ENCODE data around the gene MAP3K7CL. TPM values are rescaled to one million over a fixed set of nuclear protein-coding genes. Genes with fewer than 3 reads are reported as not detected.
A peak's percentile ranks its signal among the peaks of the same experiment; 100 is the strongest.

MAP3K7CL gene
- total RNA-seq, 2 donors from 2014 or later = 11.6 to 85.3 TPM

GRCh38 chr21:29114765-29115500 is 15.5 kb upstream of the MAP3K7CL start:
- peaks cover 3% of the 10 kb centered on the region for H3K36me3 Mint-ChIP-seq (ENCODE audit: low read depth)
- H3K27ac Mint-ChIP-seq = no peak overlapping the region
- DNase-seq (no peak), ATAC-seq (no peak)
- H3K4me3 Mint-ChIP-seq = no peak overlapping the region
- H3K27me3 Mint-ChIP-seq = no peaks in the 10 kb centered on the region
- no peaks in the 10 kb centered on the region for H3K4me1 Mint-ChIP-seq
- H3K9me3 ChIP-seq (ENCODE audit: control insufficient read depth, low read length, poor library complexity, severe bottlenecking) = no peaks in the 10 kb centered on the region

GRCh38 chr21:29115899-29116298 is 14.5 kb upstream of the MAP3K7CL start:
- Mint-ChIP-seq H3K27ac (no peak overlapping the region), H3K36me3 (ENCODE audit: low read depth) (no peaks in the 10 kb centered on the region), H3K27me3 (no peaks in the 10 kb centered on the region), H3K4me1 (peaks cover 2% of the 10 kb centered on the region), H3K4me3 (no peak overlapping the region)
- ATAC-seq = no peak
- H3K9me3 ChIP-seq (ENCODE audit: control insufficient read depth, low read length, poor library complexity, severe bottlenecking) = no peaks in the 10 kb centered on the region
- no peak for DNase-seq

DNA sequence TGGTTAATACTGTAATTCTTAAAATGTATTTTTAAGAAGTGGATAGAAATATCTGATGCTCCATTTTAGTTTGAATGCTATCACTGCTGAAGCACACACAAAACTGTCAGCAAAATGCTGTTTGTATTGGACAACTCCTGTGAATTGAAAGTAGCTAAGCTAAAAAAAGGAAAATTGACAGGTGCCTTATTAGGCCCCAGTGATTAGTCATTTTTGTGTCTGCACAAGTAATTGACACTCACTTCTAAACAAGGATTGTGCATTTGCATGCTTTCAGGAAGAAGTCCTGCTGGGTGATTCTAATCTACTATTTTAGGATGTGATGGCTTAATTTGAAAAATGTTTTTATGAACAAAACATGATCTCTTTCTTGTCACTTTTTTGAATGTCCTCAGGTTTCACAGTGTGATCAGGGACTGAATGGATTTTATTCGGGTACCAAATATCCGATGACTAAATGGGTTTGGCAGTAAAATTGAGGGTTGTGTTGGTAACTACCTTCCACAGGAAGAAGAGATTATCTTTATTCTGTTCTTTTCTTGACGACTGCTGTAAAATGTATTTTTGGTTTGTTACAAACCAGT is 13.0 kb upstream of the MAP3K7CL start:
- Mint-ChIP-seq H3K27ac (no peak overlapping the region), H3K4me1 (peaks cover 2% of the 10 kb centered on the region), H3K36me3 (ENCODE audit: low read depth) (no peaks in the 10 kb centered on the region), H3K4me3 (no peak overlapping the region), H3K27me3 (no peaks in the 10 kb centered on the region)
- no peaks in the 10 kb centered on the region for H3K9me3 ChIP-seq (ENCODE audit: control insufficient read depth, low read length, poor library complexity, severe bottlenecking)
- no peak for DNase-seq
- ATAC-seq = no peak

GRCh38 chr21:29121759-29122158 is 8.7 kb upstream of the MAP3K7CL start:
- no peaks in the 10 kb centered on the region for H3K9me3 ChIP-seq (ENCODE audit: control insufficient read depth, low read length, poor library complexity, severe bottlenecking)
- Mint-ChIP-seq H3K4me3 (no peak overlapping the region), H3K4me1 (peaks cover 7% of the 10 kb centered on the region), H3K36me3 (ENCODE audit: low read depth) (no peaks in the 10 kb centered on the region), H3K27ac (no peak overlapping the region), H3K27me3 (no peaks in the 10 kb centered on the region)
- no peak for ATAC-seq
- no peak for DNase-seq

DNA sequence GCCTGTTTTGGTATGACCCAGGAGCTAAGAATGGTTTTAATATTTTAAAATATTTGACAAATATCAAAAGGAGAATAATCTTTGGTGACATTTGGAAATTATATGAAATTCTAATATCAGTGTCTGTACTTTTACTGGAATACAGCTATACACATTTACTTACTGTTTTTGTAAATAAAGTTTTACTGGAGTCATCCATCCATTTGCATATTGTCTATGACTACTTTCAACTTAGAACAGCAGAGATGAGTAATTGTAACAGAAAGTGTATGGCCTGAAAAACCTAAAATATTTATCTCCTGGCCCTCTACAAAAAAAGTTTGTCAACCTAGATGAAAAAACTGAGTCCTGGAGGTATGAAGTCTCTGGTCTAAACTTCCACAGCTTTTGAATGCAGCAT is 5.8 kb upstream of the MAP3K7CL start:
- no peaks in the 10 kb centered on the region for H3K27me3 Mint-ChIP-seq
- H3K4me1 Mint-ChIP-seq = peaks cover 7% of the 10 kb centered on the region
- no peak for DNase-seq
- ATAC-seq = no peak
- no peaks in the 10 kb centered on the region for H3K9me3 ChIP-seq (ENCODE audit: control insufficient read depth, low read length, poor library complexity, severe bottlenecking)
- H3K27ac Mint-ChIP-seq = no peak overlapping the region
- H3K36me3 Mint-ChIP-seq (ENCODE audit: low read depth) = no peaks in the 10 kb centered on the region
- H3K4me3 Mint-ChIP-seq = no peak overlapping the region

DNA sequence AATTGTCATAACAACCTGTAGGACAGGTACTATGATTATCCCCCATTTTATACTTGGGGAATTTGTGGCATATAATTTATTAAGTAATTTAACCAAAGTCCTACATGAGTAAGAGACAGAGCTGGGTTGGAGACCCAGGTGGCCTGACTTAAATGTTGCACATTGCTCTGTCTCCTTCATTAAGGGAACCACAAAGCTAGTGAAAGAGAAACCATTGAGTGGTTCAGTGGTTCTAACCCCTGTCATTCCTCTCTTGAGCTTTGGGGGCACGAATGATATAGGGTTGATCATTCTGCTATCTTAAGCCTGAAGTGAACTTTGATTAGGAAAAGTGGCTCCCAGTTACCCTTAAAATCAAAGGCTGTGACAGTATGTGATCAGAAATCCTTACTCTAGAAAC is 5.3 kb upstream of the MAP3K7CL start:
- Mint-ChIP-seq H3K4me3 (no peak overlapping the region), H3K4me1 (peaks cover 7% of the 10 kb centered on the region), H3K27ac (no peak overlapping the region), H3K36me3 (ENCODE audit: low read depth) (peaks cover 2% of the 10 kb centered on the region), H3K27me3 (no peaks in the 10 kb centered on the region)
- no peaks in the 10 kb centered on the region for H3K9me3 ChIP-seq (ENCODE audit: control insufficient read depth, low read length, poor library complexity, severe bottlenecking)
- ATAC-seq (peak; percentile 39), DNase-seq (no peak)

DNA sequence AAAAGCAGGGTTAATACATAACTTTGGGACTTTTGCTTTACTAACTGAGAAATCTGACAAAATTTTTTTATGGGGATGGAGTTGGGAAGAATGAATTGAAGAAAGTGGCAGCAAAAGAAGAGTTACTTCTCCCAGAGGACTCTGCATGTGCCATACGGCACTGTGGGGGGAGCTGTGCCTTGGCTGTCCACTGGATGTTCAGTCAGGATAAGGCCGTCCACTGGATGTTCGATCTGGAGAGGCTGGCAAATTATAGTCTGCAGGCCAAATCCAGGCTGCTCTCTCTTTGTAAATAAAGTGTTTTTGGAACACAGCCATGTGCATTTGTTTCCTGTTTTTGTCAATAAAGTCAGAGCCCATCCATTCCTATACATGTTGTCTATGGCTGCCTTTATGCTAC is 4.5 kb upstream of the MAP3K7CL start:
- no peaks in the 10 kb centered on the region for H3K9me3 ChIP-seq (ENCODE audit: control insufficient read depth, low read length, poor library complexity, severe bottlenecking)
- no peak overlapping the region for H3K27ac Mint-ChIP-seq
- H3K4me1 Mint-ChIP-seq = peaks cover 5% of the 10 kb centered on the region
- ATAC-seq = no peak
- peaks cover 2% of the 10 kb centered on the region for H3K36me3 Mint-ChIP-seq (ENCODE audit: low read depth)
- H3K27me3 Mint-ChIP-seq = no peaks in the 10 kb centered on the region
- no peak for DNase-seq
- no peak overlapping the region for H3K4me3 Mint-ChIP-seq

DNA sequence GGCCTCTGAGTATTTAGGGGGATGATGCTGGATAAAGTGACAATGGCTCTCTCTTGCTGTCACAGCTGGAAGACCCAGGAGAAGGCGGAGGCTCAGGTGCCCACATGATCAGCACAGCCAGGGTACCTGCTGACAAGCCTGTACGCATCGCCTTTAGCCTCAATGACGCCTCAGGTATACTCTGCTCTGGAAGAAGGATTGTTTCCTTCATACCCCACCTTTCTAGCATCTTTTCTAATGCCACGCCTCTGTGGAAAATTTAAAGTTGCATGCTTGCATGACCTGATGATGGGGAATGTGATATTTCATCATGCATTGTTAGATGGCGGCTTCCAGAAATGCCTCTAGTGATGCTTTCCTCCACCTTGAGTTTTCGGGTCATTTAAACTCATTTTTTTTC is 2.8 kb downstream of the MAP3K7CL start:
- Mint-ChIP-seq H3K27me3 (no peaks in the 10 kb centered on the region), H3K4me1 (no peaks in the 10 kb centered on the region), H3K36me3 (ENCODE audit: low read depth) (peaks cover 2% of the 10 kb centered on the region), H3K27ac (no peak overlapping the region), H3K4me3 (no peak overlapping the region)
- ATAC-seq (no peak), DNase-seq (no peak)
- H3K9me3 ChIP-seq (ENCODE audit: control insufficient read depth, low read length, poor library complexity, severe bottlenecking) = no peaks in the 10 kb centered on the region

DNA sequence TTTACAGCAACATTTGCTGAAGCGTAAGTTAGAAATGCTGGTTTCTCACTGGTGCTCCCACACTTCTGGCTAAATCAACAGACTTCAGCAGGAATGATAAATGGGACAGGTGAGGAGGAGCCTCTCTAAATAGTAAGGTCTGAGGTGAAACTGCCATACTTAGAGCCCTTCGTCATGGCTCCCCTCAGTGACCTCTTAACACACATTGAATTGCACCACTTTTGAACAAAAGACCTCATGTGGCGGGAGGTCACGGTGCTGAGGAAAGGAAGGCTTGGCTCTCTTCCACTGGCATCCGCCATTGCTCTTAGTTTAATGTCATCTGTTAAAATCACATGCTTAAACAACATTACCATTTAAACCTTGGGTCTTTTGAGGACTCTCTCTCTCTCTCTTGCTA is 3.4 kb downstream of the MAP3K7CL start:
- H3K9me3 ChIP-seq (ENCODE audit: control insufficient read depth, low read length, poor library complexity, severe bottlenecking) = no peaks in the 10 kb centered on the region
- Mint-ChIP-seq H3K36me3 (ENCODE audit: low read depth) (peaks cover 2% of the 10 kb centered on the region), H3K4me1 (no peaks in the 10 kb centered on the region), H3K4me3 (no peak overlapping the region), H3K27me3 (no peaks in the 10 kb centered on the region), H3K27ac (no peak overlapping the region)
- no peak for ATAC-seq
- DNase-seq = no peak

GRCh38 chr21:29135481-29135880 is 5.0 kb downstream of the MAP3K7CL start:
- H3K36me3 Mint-ChIP-seq (ENCODE audit: low read depth) = no peaks in the 10 kb centered on the region
- ATAC-seq (no peak), DNase-seq (no peak)
- no peaks in the 10 kb centered on the region for H3K9me3 ChIP-seq (ENCODE audit: control insufficient read depth, low read length, poor library complexity, severe bottlenecking)
- H3K27me3 Mint-ChIP-seq = no peaks in the 10 kb centered on the region
- H3K4me3 Mint-ChIP-seq = no peak overlapping the region
- H3K27ac Mint-ChIP-seq = no peak overlapping the region
- no peaks in the 10 kb centered on the region for H3K4me1 Mint-ChIP-seq

- Mint-ChIP-seq H3K27ac (no peak overlapping the region), H3K27me3 (no peaks in the 10 kb centered on the region), H3K4me3 (no peak overlapping the region), H3K4me1 (no peaks in the 10 kb centered on the region), H3K36me3 (ENCODE audit: low read depth) (no peaks in the 10 kb centered on the region)
- no peaks in the 10 kb centered on the region for H3K9me3 ChIP-seq (ENCODE audit: control insufficient read depth, low read length, poor library complexity, severe bottlenecking)
- DNase-seq = no peak
- no peak for ATAC-seq
Measured at GRCh38 chr21:29136033-29136432, 5.6 kb downstream of the MAP3K7CL start.

- DNase-seq = no peak
- Mint-ChIP-seq H3K36me3 (ENCODE audit: low read depth) (peaks cover 3% of the 10 kb centered on the region), H3K27me3 (no peaks in the 10 kb centered on the region), H3K4me3 (no peak overlapping the region), H3K4me1 (peaks cover 6% of the 10 kb centered on the region), H3K27ac (no peak overlapping the region)
- ATAC-seq = no peak
- no peaks in the 10 kb centered on the region for H3K9me3 ChIP-seq (ENCODE audit: control insufficient read depth, low read length, poor library complexity, severe bottlenecking)
Measured at GRCh38 chr21:29144736-29145353, 14.4 kb downstream of the MAP3K7CL start.

DNA sequence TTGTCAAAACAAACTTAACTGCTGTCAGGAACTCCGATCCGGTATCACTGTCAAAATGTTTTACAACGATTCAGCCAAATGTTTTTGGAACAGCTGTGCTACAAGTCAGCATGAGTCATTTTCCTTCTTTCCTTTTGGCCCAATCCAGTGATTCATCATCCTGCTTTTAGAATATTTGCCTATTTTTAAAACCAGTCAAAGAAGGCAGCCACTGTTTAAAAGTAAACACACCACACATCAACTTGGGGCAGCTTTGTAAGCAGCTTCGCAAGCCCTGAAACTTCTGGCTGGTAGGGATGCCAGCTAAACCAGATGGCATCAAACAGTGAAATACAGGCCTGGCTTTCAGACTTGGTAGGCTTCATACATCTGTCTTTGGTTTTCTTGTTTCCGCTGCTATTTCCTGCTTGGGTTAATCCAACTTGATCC is 14.9 kb downstream of the MAP3K7CL start:
- H3K36me3 Mint-ChIP-seq (ENCODE audit: low read depth) = peaks cover 3% of the 10 kb centered on the region
- H3K9me3 ChIP-seq (ENCODE audit: control insufficient read depth, low read length, poor library complexity, severe bottlenecking) = no peaks in the 10 kb centered on the region
- no peak for ATAC-seq
- H3K4me3 Mint-ChIP-seq = no peak overlapping the region
- DNase-seq = no peak
- H3K27me3 Mint-ChIP-seq = no peaks in the 10 kb centered on the region
- H3K27ac Mint-ChIP-seq = no peak overlapping the region
- H3K4me1 Mint-ChIP-seq = peaks cover 6% of the 10 kb centered on the region

Measured in T-helper 17 cell (primary cell).